HG03060 (cell line): Measurements from ENCODE around the gene NR2C2AP.

Experiments used
- ATAC-seq: cut with Tn5 transposase; IDR thresholded peaks from one replicate; pipeline ENCODE4 v1.9.1; 2021; ENCODE audit warnings: low read depth, moderate number of reproducible peaks; ENCODE audit not compliant: unreplicated experiment

NR2C2AP gene

GRCh38 chr19:19217099-19217498 is 13.9 kb upstream of the NR2C2AP start:
- ATAC-seq, result no peak

- no peak for ATAC-seq
These were observed 12.6 kb upstream of the NR2C2AP start for GRCh38 chr19:19215792-19216191.

GRCh38 chr19:19214892-19215291 is 11.7 kb upstream of the NR2C2AP start:
- no peak for ATAC-seq

- ATAC-seq, result no peak
These were observed 10.9 kb upstream of the NR2C2AP start for GRCh38 chr19:19214159-19214490.

- ATAC-seq, result no peak
These were observed 10.4 kb upstream of the NR2C2AP start for GRCh38 chr19:19213426-19214158.

GRCh38 chr19:19212916-19213315 is 9.7 kb upstream of the NR2C2AP start:
- ATAC-seq, result no peak

- ATAC-seq, result no peak
These were observed 8.5 kb upstream of the NR2C2AP start, which contains the start of gene NCAN for GRCh38 chr19:19211499-19212420. NCAN (plus strand) TSS chr19:19211958; CDS start chr19:19216954, 4,996 bp downstream.

- ATAC-seq, result no peak
These were observed 6.2 kb upstream of the NR2C2AP start for GRCh38 chr19:19209372-19209771.

GRCh38 chr19:19207637-19208572 is 4.7 kb upstream of the NR2C2AP start:
- no peak for ATAC-seq

GRCh38 chr19:19206938-19207337 is 3.7 kb upstream of the NR2C2AP start:
- no peak for ATAC-seq

GRCh38 chr19:19205416-19206410 is 2.5 kb upstream of the NR2C2AP start:
- no peak for ATAC-seq

GRCh38 chr19:19204181-19204580 is 967 bp upstream of the NR2C2AP start:
- no peak for ATAC-seq

- ATAC-seq, result no peak
These were observed 555 bp downstream of the NR2C2AP start for GRCh38 chr19:19202707-19203011.

GRCh38 chr19:19201697-19202630 is 1.2 kb downstream of the NR2C2AP start:
- ATAC-seq, result no peak

GRCh38 chr19:19193926-19194325 is 9.3 kb downstream of the NR2C2AP start:
- ATAC-seq, result no peak

GRCh38 chr19:19192910-19193423 is 10.2 kb downstream of the NR2C2AP start:
- no peak for ATAC-seq

- ATAC-seq, result peak; percentile 80
These were observed 10.9 kb downstream of the NR2C2AP start, which contains the start of the genes BORCS8 and RFXANK for GRCh38 chr19:19192078-19192882. BORCS8 (minus strand) TSS chr19:19192152; CDS start chr19:19192117, 35 bp downstream. RFXANK (plus strand) TSS chr19:19192258; CDS start chr19:19193947, 1,689 bp downstream.
